ENCODE measurements around the gene UBAC1. TPM values are rescaled to one million over a fixed set of nuclear protein-coding genes. Genes with fewer than 3 reads are reported as not detected.
A peak's percentile ranks its signal among the peaks of the same experiment; 100 is the strongest.
"Not testable (repeated sequence)": the region's sequence is repeated elsewhere in the genome, so short reads cannot be mapped to it uniquely, and the experiment has no call there.

Gene UBAC1
- polyA plus RNA-seq, 6 donors from 2014 or later = 16.1 to 23.0 (median 21.6) TPM

DNA sequence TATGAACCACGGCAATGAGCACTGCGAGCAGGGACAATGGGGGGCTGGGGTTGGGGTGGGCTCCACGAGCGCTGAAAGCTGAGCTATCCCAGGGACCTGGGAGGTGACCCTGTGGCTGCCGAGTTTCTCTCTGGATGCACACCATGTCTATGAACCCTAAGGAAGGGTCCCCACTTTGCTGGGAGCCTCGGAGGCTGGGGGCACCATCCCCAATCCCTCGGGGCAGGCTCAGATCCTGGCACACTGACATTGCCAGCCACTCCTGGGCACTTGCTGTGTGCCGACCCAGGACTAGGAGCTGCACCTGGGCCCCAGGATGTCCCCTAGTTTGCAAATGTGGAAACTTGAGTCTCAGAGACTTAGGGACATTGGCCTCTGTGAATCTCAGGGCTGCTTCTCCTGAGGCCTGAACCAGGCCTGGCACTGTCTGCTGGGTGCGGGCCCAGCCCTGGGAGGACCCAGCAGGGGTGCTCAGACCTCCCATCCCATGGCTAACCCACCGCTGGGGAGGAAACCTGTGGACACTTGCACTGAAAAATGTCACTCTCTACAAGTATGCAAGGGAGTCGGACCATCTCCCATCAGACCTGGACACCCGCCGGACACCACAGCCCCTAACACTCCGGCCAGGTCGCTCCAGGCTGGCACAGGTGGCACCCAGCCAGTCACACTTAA is 40.8 kb downstream of the UBAC1 start:
- Mint-ChIP-seq H3K4me3 (peak overlapping the region in 1 of 8 donors; percentile 57), H3K4me1 (peaks cover 9 to 15% (median 10%) of the 10 kb centered on the region in 3 donors), H3K36me3 (peaks cover 18 to 29% of the 10 kb centered on the region in 2 donors), H3K27me3 (no peaks in the 10 kb centered on the region), H3K9me3 (peaks cover 4 to 35% (median 18%) of the 10 kb centered on the region in 7 donors), H3K27ac (peak overlapping the region in 1 of 6 donors; percentile 7)
- ATAC-seq (ENCODE audit: low read depth in 2 of 2) = no peak
- DNase-seq = no peak

DNA sequence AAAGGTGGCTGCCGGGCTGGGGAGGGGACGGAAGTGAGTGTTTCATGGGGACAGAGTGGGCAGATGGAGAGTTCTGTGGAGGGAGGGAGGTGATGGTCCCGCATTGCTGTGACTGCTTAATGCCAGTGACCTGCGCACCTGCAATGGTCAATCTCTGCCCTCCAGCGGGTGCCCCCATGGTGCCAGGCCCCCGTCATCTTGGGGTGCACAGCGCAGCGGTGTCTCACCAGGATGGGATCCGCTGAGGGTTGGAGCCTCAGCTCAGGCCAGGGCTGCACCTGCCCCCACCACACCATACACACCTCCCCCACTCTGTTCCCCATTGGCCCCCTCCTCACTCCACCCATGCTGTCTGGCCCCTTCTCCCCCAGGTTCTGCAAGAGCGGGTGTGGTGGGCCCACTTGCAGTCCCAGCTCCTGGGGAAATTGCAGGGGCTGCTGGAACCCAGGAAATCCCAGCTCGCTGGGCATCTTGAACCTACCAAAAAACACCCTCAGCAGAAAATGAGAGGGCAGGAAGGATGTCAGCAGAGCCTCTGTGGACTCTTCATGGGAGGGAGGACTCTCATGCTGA is 41.8 kb downstream of the UBAC1 start:
- peaks cover 21 to 30% of the 10 kb centered on the region in 2 donors for H3K36me3 Mint-ChIP-seq
- peaks cover 4 to 45% (median 23%) of the 10 kb centered on the region in 7 donors for H3K9me3 Mint-ChIP-seq
- H3K27ac Mint-ChIP-seq = no peak overlapping the region
- H3K4me3 Mint-ChIP-seq = no peak overlapping the region
- no peaks in the 10 kb centered on the region for H3K27me3 Mint-ChIP-seq
- ATAC-seq (ENCODE audit: low read depth in 2 of 2) = no peak
- peaks cover 9 to 15% (median 10%) of the 10 kb centered on the region in 3 donors for H3K4me1 Mint-ChIP-seq
- no peak for DNase-seq

DNA sequence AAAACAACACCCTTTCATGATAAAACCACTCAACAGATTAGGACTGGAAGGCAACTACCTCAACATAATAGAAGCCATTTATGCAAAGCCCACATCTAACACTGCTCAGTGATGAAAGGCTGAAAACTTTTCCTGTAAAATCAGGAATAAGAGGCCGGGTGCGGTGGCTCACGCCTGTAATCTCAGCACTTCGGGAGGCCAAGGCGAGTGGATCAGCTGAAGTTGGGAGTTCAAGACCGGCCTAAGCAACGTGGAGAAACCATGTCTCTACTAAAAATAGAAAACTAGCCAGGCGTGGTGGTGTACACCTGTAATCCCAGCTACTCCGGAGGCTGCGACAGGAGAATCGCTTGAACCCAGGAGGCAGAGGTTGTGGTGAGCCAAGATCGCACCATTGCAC is 44.9 kb downstream of the UBAC1 start:
- DNase-seq; ATAC-seq (ENCODE audit: low read depth in 2 of 2); H3K27ac Mint-ChIP-seq; H3K4me3 Mint-ChIP-seq; H3K27me3 Mint-ChIP-seq: not testable (repeated sequence)
- peaks cover 4 to 52% (median 38%) of the 10 kb centered on the region in 7 donors for H3K9me3 Mint-ChIP-seq
- H3K4me1 Mint-ChIP-seq = peaks cover 15 to 19% (median 16%) of the 10 kb centered on the region in 3 donors
- peaks cover 34 to 48% of the 10 kb centered on the region in 2 donors for H3K36me3 Mint-ChIP-seq

DNA sequence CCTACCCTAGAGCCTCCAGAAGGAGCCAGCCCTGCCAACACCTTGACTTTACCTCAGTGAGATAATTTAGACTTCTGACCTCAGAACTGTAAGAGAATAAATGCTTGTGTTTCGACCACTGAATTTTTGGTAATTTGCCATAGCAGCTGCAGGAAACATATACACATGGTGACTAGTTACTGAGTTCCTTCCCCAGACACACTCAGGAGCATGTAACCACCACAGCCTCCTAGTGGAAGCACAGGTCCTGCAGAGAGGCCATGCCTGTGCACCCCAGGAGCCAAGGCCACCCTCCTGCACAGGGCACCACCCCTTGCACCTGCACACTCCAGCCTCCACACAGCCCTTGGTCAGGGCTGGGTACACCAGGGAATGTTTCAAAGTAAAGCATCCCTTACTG is 46.3 kb downstream of the UBAC1 start:
- DNase-seq (no peak), ATAC-seq (ENCODE audit: low read depth in 2 of 2) (no peak)
- no peak overlapping the region for H3K27ac Mint-ChIP-seq
- H3K36me3 Mint-ChIP-seq = peaks cover 46 to 56% of the 10 kb centered on the region in 2 donors
- peaks cover 4 to 52% (median 38%) of the 10 kb centered on the region in 7 donors for H3K9me3 Mint-ChIP-seq
- H3K4me3 Mint-ChIP-seq = no peak overlapping the region
- no peaks in the 10 kb centered on the region for H3K27me3 Mint-ChIP-seq
- peaks cover 27 to 32% (median 28%) of the 10 kb centered on the region in 3 donors for H3K4me1 Mint-ChIP-seq

DNA sequence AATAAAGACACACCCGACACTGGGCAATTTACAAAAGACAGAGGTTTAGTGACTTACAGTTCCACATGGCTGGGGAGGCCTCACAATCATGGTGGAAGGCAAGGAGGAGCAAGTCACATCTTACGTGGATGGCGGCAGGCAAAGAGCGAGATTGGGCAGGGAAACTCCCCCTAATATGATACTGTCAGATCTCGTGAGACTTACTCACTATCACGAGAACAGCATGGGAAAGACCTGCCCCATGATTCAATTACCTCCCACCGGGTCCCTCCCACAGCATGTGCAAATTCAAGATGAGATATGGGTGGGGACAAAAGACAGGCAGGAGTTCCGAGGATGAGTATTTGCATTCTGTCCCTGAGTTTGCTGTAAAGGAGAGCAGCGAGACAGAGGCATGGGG is 49.9 kb downstream of the UBAC1 start:
- H3K9me3 Mint-ChIP-seq = peaks cover 0 to 26% (median 21%) of the 10 kb centered on the region in 7 donors
- peaks cover 36 to 37% of the 10 kb centered on the region in 2 donors for H3K36me3 Mint-ChIP-seq
- peaks cover 30 to 39% (median 33%) of the 10 kb centered on the region in 3 donors for H3K4me1 Mint-ChIP-seq
- ATAC-seq (ENCODE audit: low read depth in 2 of 2); H3K27me3 Mint-ChIP-seq; DNase-seq: not testable (repeated sequence)
- H3K4me3 Mint-ChIP-seq = peak overlapping the region in 1 of 8 donors; percentile 52
- H3K27ac Mint-ChIP-seq = peak overlapping the region in 2 of 6 donors; percentile 56 to 85

DNA sequence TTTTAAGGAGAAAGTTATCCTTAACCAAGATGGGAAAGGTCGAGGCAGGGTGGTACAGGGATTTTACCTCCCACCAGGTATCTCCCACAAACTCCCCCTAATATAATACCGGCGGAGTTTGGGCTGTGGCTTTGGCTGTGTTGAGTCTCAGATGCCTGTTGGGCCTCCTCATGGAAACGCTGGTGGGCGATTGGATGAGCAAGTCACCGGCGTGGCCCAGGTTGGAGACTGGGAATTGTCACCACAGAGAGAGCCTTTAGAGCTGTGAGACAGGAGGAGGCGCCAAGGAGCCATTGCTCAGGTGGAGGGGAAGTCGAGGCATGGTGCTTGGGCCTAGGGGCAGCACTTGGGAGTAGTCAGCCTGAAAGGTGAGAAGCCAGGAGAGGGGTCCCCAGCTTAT is 50.4 kb downstream of the UBAC1 start:
- H3K36me3 Mint-ChIP-seq = peaks cover 31 to 32% of the 10 kb centered on the region in 2 donors
- H3K27ac Mint-ChIP-seq = peak overlapping the region in 1 of 6 donors; percentile 56
- DNase-seq (no peak), ATAC-seq (ENCODE audit: low read depth in 2 of 2) (no peak)
- peaks cover 0 to 21% (median 16%) of the 10 kb centered on the region in 7 donors for H3K9me3 Mint-ChIP-seq
- peak overlapping the region in 1 of 8 donors; percentile 57 for H3K4me3 Mint-ChIP-seq
- H3K4me1 Mint-ChIP-seq = peaks cover 30 to 44% (median 35%) of the 10 kb centered on the region in 3 donors
- H3K27me3 Mint-ChIP-seq = no peaks in the 10 kb centered on the region

DNA sequence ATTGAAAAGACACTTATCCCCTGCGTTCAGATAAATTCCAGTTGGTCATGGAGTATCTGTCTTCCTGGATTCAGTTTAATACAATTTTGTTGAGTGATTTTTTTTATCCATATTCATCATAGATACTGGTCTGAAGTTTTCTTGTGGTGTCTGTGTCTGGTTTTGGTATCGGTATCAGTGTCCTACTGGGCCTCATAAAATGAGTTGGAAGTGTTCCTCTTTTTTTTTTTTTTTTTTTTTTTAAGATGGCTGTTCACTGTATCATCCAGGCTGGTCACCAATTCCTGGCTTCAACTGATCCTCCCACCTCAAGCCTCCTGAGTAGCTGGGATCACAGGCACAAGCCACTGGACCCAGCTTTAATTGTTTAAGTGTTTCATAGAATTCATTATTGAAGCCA is 51.0 kb downstream of the UBAC1 start:
- Mint-ChIP-seq H3K27me3 (no peaks in the 10 kb centered on the region), H3K4me1 (peaks cover 33 to 49% (median 40%) of the 10 kb centered on the region in 3 donors), H3K9me3 (peaks cover 0 to 19% (median 11%) of the 10 kb centered on the region in 7 donors), H3K36me3 (peaks cover 26 to 27% of the 10 kb centered on the region in 2 donors), H3K4me3 (peak overlapping the region in 4 of 8 donors; percentile 72 to 92 (median 76)), H3K27ac (peak overlapping the region in 1 of 6 donors; percentile 65)
- ATAC-seq (ENCODE audit: low read depth in 2 of 2) (no peak), DNase-seq (no peak)

DNA sequence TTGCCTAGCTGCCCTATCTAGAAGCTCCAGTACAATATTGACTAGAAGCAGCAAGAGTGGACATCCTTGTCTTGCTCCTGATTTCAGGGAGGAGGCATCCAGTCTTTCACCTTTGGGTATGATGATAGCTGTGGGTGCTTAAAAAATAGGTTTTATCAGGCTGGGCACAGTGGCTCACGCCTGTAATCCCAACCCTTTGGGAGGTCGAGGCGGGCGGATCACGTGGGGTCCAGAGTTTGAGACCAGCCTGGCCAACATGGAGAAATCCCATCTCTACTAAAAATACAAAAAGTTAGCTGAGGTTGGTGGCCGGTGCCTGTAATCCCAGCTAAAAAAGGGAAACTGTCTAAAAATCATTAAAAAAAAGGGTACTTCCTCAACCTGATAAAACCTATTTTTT is 51.8 kb downstream of the UBAC1 start:
- Mint-ChIP-seq H3K27ac (no peak overlapping the region), H3K4me3 (peak overlapping the region; percentile 67 to 92 (median 87)), H3K27me3 (no peaks in the 10 kb centered on the region), H3K9me3 (peaks cover 0 to 15% (median 6%) of the 10 kb centered on the region in 7 donors), H3K36me3 (peaks cover 26% of the 10 kb centered on the region in 2 donors), H3K4me1 (peaks cover 37 to 56% (median 47%) of the 10 kb centered on the region in 3 donors)
- DNase-seq (no peak), ATAC-seq (ENCODE audit: low read depth in 2 of 2) (no peak)

DNA sequence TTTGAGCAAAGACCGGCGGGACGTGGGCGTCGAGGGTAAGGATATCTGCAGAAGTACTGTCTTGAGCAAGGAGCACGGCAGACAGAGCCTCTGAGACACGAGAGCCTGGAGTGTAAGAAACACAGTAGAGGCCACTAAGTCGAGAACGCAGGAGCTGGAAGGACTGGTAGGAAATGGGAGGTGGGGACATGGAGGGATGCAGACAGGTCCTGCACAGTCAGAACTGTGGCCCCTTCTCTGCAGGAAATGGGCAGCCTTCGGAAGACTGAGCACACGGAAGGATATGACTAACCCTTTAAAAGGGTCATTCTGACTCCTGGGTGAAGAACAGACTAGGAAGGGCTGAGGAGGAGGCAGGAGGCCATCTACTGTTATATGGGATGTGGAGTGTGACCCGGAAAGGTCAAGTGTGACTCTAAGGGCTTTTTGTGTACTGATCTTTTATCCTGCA is 52.4 kb downstream of the UBAC1 start:
- Mint-ChIP-seq H3K4me1 (peaks cover 37 to 56% (median 50%) of the 10 kb centered on the region in 3 donors), H3K9me3 (peaks cover 0 to 12% (median 4%) of the 10 kb centered on the region in 7 donors), H3K36me3 (peaks cover 23 to 24% of the 10 kb centered on the region in 2 donors), H3K4me3 (peak overlapping the region; percentile 67 to 92 (median 87)), H3K27ac (peak overlapping the region in 4 of 6 donors; percentile 13 to 96 (median 80)), H3K27me3 (no peaks in the 10 kb centered on the region)
- ATAC-seq (ENCODE audit: low read depth in 2 of 2) = no peak
- no peak for DNase-seq

DNA sequence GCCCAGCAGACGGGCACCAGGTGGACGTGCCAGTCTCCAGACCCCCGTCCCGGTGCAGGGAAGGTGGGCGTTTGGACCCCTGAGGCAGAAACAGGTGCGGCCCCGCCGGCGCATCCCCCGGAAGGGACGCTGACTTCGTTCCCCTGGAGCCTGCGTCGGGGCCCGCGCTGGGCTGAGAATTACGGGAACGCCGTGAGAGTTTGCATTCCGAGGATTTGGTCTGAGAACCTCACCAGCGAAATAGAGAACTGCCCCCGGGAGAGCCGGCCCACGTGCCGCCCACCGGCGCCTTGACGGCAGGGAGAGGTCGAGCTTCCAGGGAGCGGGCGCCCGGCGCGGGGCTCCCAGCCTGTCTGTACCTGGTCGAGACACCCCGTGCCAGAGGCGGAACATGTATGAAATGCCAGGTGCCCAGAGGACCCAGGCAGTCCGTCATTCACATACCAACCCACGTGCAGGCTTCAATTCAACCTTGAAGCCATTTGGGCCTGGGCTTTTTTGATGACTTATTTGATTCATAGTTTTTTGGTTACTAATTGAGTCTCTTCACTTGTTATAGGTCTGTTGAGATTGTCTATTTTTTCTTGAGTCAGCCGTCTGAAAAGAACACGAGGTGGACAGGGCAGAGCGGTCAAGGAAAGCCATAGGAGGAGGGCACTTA is 53.0 kb downstream of the UBAC1 start:
- Mint-ChIP-seq H3K4me3 (peak overlapping the region; percentile 67 to 92 (median 87)), H3K36me3 (peaks cover 18 to 20% of the 10 kb centered on the region in 2 donors), H3K27me3 (no peaks in the 10 kb centered on the region), H3K4me1 (peaks cover 37 to 56% (median 50%) of the 10 kb centered on the region in 3 donors), H3K27ac (peak overlapping the region in 4 of 6 donors; percentile 13 to 85 (median 73)), H3K9me3 (peaks cover 0 to 8% (median 3%) of the 10 kb centered on the region in 7 donors)
- DNase-seq = no peak
- peak in 1 of 2 donors; percentile 1 for ATAC-seq (ENCODE audit: low read depth in 2 of 2)

DNA sequence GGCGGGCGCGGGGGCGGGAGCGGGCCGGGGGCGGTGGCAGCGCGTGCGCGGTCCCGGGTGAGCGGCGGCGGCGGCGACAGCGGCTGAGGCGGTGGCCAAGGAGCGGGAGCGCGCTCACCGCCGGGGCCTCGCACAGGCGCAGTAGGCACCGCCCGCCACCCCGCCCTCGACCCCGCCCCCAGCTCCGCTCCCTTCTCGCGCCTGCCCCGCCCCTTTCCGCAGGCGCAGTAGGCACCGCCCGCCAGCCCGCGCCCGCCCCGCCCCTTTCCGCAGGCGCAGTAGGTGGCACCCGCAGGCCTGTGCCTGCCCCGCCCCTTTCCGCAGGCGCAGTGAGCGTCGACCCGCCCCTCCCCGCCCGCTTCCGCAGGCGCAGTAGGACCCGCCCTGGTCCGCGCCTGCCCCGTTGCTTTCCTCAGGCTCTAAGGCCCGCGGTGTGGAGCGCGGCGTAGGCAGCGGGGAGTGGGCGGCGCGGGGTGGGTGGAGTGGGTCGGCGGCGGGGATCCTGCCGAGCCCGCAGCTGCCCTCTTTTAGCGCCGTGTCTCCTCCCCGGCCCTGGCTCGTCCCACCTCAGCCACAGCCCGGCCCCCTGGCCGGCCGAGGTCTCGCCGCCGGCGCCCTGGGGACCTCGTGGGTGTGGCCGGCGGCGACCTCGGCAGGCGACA is 53.6 kb downstream of the UBAC1 start, which contains the start of gene CAMSAP1:
Gene CAMSAP1, minus strand, starts transcription at position 116 of the 662 bp plus-strand sequence. CDS start 387 bp downstream, outside the sequence.
- H3K4me3 Mint-ChIP-seq = peak within 1 kb of the TSS; percentile 67 to 96 (median 88)
- peak; percentile 92 for DNase-seq
- H3K9me3 Mint-ChIP-seq = peaks cover 0 to 8% (median 3%) of the 10 kb centered on the region in 7 donors
- H3K27me3 Mint-ChIP-seq = no peaks in the 10 kb centered on the region
- peaks cover 37 to 56% (median 51%) of the 10 kb centered on the region in 3 donors for H3K4me1 Mint-ChIP-seq
- peak within 1 kb of the TSS in 4 of 6 donors; percentile 13 to 84 (median 72) for H3K27ac Mint-ChIP-seq
- ATAC-seq (ENCODE audit: low read depth in 2 of 2) = peak; percentile 84 to 85
- peaks cover 18 to 20% of the 10 kb centered on the region in 2 donors for H3K36me3 Mint-ChIP-seq

DNA sequence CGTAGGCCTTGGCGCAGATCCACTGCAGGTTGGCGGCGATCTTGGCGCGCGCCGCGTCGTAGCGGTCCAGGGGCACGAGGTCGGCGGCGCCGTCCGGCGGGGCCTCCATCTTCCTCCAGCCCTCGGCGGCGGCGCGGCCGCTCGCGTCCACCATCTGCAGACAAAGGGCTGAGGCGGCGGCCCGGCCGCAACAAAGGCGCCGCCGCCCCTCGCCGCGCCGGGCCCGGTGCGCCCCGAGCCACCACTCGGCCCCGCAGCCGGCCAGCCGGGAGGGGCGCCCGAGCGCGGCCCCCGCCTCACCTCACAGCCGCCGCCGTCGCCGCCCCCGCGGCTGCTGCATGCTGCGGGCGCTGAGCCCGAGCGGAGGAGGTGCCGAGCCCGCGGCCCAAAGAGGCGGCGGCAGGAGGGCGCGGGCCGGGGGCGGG is 54.2 kb downstream of the UBAC1 start:
- Mint-ChIP-seq H3K4me1 (peaks cover 39 to 58% (median 55%) of the 10 kb centered on the region in 3 donors), H3K36me3 (peaks cover 16 to 20% of the 10 kb centered on the region in 2 donors), H3K27me3 (no peaks in the 10 kb centered on the region), H3K4me3 (peak overlapping the region in 3 of 8 donors; percentile 42 to 67 (median 42)), H3K27ac (no peak overlapping the region), H3K9me3 (peaks cover 0 to 8% (median 3%) of the 10 kb centered on the region in 7 donors)
- DNase-seq (no peak), ATAC-seq (ENCODE audit: low read depth in 2 of 2) (no peak)

Data from naive B cell (primary cell).